Measurements from ENCODE around the gene SUMO2.
"Not testable (repeated sequence)": the region's sequence is repeated elsewhere in the genome, so short reads cannot be mapped to it uniquely, and the experiment has no call there.

The SUMO2 gene

GRCh38 chr17:75182569-75183436, at the start of gene SUMO2:
TSS of gene SUMO2 (minus strand) at chr17:75182959. CDS start at chr17:75182834, 125 bp downstream.
- DNase-seq = peak; percentile 97

- no peak for DNase-seq
These were observed 49.1 kb upstream of the SUMO2 start for GRCh38 chr17:75231741-75232464.

GRCh38 chr17:75231071-75231470, 48.3 kb upstream of the SUMO2 start:
- no peak for DNase-seq

GRCh38 chr17:75228847-75229246, 46.1 kb upstream of the SUMO2 start:
- DNase-seq = no peak

GRCh38 chr17:75228305-75228704, 45.5 kb upstream of the SUMO2 start:
- no peak for DNase-seq

GRCh38 chr17:75227729-75228128, 45.0 kb upstream of the SUMO2 start:
- DNase-seq = no peak

GRCh38 chr17:75225016-75225415, 42.3 kb upstream of the SUMO2 start:
- no peak for DNase-seq

GRCh38 chr17:75219815-75220214, 37.1 kb upstream of the SUMO2 start:
- no peak for DNase-seq

GRCh38 chr17:75218131-75218530, 35.4 kb upstream of the SUMO2 start:
- DNase-seq = no peak

- DNase-seq = no peak
These were observed 26.3 kb upstream of the SUMO2 start for GRCh38 chr17:75209061-75209460.

- no peak for DNase-seq
These were observed 25.4 kb upstream of the SUMO2 start for GRCh38 chr17:75208161-75208560.

- no peak for DNase-seq
These were observed 25.0 kb upstream of the SUMO2 start for GRCh38 chr17:75207760-75208159.

GRCh38 chr17:75207050-75207407, 24.3 kb upstream of the SUMO2 start:
- not testable (repeated sequence) for DNase-seq

GRCh38 chr17:75205793-75206163, 23.0 kb upstream of the SUMO2 start:
- no peak for DNase-seq

- peak; percentile 96 for DNase-seq
These were observed 22.5 kb upstream of the SUMO2 start, which contains the start of gene NUP85 for GRCh38 chr17:75205037-75205792. TSS of gene NUP85 (plus strand) at chr17:75205679. CDS start at chr17:75205762, 83 bp downstream.

GRCh38 chr17:75199886-75200618, 17.3 kb upstream of the SUMO2 start:
- no peak for DNase-seq

- no peak for DNase-seq
These were observed 12.1 kb upstream of the SUMO2 start for GRCh38 chr17:75194879-75195278.

GRCh38 chr17:75191584-75191983, 8.8 kb upstream of the SUMO2 start:
- no peak for DNase-seq

- DNase-seq = no peak
These were observed 5.9 kb upstream of the SUMO2 start for GRCh38 chr17:75188614-75189013.

GRCh38 chr17:75183999-75184884, 1.5 kb upstream of the SUMO2 start:
- no peak for DNase-seq

GRCh38 chr17:75182319-75182568, 515 bp downstream of the SUMO2 start:
- DNase-seq = no peak

Measured in activated CD4-positive, alpha-beta T cell treated with anti-CD3 and anti-CD28 coated beads for 48 hours (primary cell).